ENCODE measurements around the gene HAUS3.

The HAUS3 gene

GRCh38 chr4:2286904-2287593 is 45.1 kb upstream of the HAUS3 start:
- DNase-seq (ENCODE audit: low spot score): no peak
- Histone ChIP-seq H3K4ac (ENCODE audit: low read length) (no peak overlapping the region), H3K9ac (ENCODE audit: low read depth, low read length, poor library complexity) (peak overlapping the region; percentile 35), H2BK15ac (ENCODE audit: low read length) (peak overlapping the region; percentile 97), H3K18ac (ENCODE audit: low read length) (peak overlapping the region; percentile 81), H3K27ac (replicated peaks; ENCODE audit: low read length) (no peak overlapping the region), H2AK5ac (ENCODE audit: low read depth, low read length) (no peak overlapping the region), H3K4me3 (ENCODE audit: low read length in 2 of 2) (no peak overlapping the region), H4K91ac (ENCODE audit: low read depth, low read length, poor library complexity) (no peak overlapping the region), H3K14ac (ENCODE audit: low read length) (no peak overlapping the region), H3K9me3 (replicated peaks in 1 of 2; ENCODE audit: control insufficient read depth in 2 of 2, insufficient read depth in 1 of 2, low read depth in 1 of 2, low read length in 2 of 2) (no peaks in the 10 kb centered on the region), H2BK120ac (ENCODE audit: low read depth, low read length) (no peak overlapping the region), H4K8ac (ENCODE audit: low read depth, low read length) (no peak overlapping the region), H3K23ac (ENCODE audit: low read depth, low read length, poor library complexity) (no peak overlapping the region), H3K79me1 (ENCODE audit: low read depth, low read length) (peaks cover 4% of the 10 kb centered on the region), H3K4me2 (ENCODE audit: insufficient read depth, low read length, poor library complexity, severe bottlenecking) (no peak overlapping the region), H3K27me3 (ENCODE audit: control insufficient read depth in 3 of 3, insufficient read depth in 3 of 3, low read depth in 1 of 3, low read length in 3 of 3) (peaks cover 0 to 26% (median 0%) of the 10 kb centered on the region in 3 experiments), H2AFZ (ENCODE audit: low read length) (no peak overlapping the region), H2BK12ac (ENCODE audit: low read length) (no peak overlapping the region), H2BK5ac (ENCODE audit: low read length) (no peak overlapping the region), H3K36me3 (replicated peaks in 1 of 2; ENCODE audit: control insufficient read depth in 2 of 2, insufficient read depth in 2 of 2, low read length in 2 of 2) (no peaks in the 10 kb centered on the region), H3K4me1 (ENCODE audit: control insufficient read depth in 2 of 2, insufficient read depth in 1 of 2, low read depth in 1 of 2, low read length in 2 of 2) (peaks cover 0 to 22% of the 10 kb centered on the region in 2 donors)
- WGBS, 2 donors (ENCODE audit: extremely low coverage in 2 of 2, insufficient read length in 2 of 2, insufficient replicate concordance in 1 of 2): no CpG with 5 or more reads among the region's 19 CpGs

DNA sequence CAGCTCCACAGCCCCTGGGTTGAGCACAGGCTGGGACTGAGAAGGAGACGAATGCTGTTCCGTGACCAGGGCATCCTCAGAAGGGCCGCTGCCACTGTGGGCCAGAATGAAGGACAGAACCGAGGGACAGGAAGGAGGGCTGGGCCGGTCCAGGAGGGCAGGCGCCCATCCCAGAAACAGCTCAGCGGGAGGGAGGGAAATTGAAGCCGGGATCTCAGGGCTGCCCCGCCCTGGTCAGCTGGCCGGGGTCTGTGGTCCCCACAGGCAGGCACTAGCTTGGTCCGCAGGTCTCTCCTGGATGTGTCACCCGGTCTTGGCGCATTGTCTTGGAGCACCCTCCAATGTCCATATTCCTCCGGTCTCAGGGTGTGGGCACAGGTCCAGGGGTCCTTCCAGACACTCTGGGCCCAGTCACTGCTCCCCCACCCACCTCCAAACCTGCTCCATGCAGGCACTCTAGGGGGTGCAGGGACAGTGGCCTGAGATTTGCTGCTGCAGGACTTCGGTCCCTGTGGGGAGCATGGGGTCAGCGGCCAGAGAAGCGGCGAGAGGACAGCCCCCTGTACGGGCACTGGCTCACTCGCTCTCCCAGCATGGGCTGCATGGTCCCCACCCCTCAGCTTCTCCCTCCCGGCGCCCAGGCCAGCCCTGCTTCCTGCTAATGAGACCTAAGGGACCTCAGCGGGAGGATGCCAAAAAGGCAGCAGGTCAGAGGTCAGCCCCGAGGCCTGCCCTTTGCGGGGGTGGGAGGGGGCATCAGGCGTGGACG is 43.9 kb upstream of the HAUS3 start:
- Histone ChIP-seq H3K18ac (ENCODE audit: low read length) (peak overlapping the region; percentile 84), H2AFZ (ENCODE audit: low read length) (no peak overlapping the region), H3K79me1 (ENCODE audit: low read depth, low read length) (peaks cover 2% of the 10 kb centered on the region), H4K91ac (ENCODE audit: low read depth, low read length, poor library complexity) (no peak overlapping the region), H3K36me3 (replicated peaks in 1 of 2; ENCODE audit: control insufficient read depth in 2 of 2, insufficient read depth in 2 of 2, low read length in 2 of 2) (no peaks in the 10 kb centered on the region), H2BK12ac (ENCODE audit: low read length) (peak overlapping the region; percentile 43), H2BK5ac (ENCODE audit: low read length) (peak overlapping the region; percentile 21), H3K14ac (ENCODE audit: low read length) (peak overlapping the region; percentile 75), H3K4ac (ENCODE audit: low read length) (no peak overlapping the region), H3K4me1 (ENCODE audit: control insufficient read depth in 2 of 2, insufficient read depth in 1 of 2, low read depth in 1 of 2, low read length in 2 of 2) (peaks cover 0 to 22% of the 10 kb centered on the region in 2 donors), H3K27me3 (ENCODE audit: control insufficient read depth in 3 of 3, insufficient read depth in 3 of 3, low read depth in 1 of 3, low read length in 3 of 3) (peaks cover 0 to 24% (median 0%) of the 10 kb centered on the region in 3 experiments), H3K27ac (replicated peaks; ENCODE audit: low read length) (no peak overlapping the region), H2AK5ac (ENCODE audit: low read depth, low read length) (no peak overlapping the region), H3K9ac (ENCODE audit: low read depth, low read length, poor library complexity) (peak overlapping the region; percentile 55), H4K8ac (ENCODE audit: low read depth, low read length) (no peak overlapping the region), H3K4me3 (ENCODE audit: low read length in 2 of 2) (no peak overlapping the region), H2BK120ac (ENCODE audit: low read depth, low read length) (no peak overlapping the region), H3K9me3 (replicated peaks in 1 of 2; ENCODE audit: control insufficient read depth in 2 of 2, insufficient read depth in 1 of 2, low read depth in 1 of 2, low read length in 2 of 2) (no peaks in the 10 kb centered on the region), H3K4me2 (ENCODE audit: insufficient read depth, low read length, poor library complexity, severe bottlenecking) (no peak overlapping the region), H2BK15ac (ENCODE audit: low read length) (no peak overlapping the region), H3K23ac (ENCODE audit: low read depth, low read length, poor library complexity) (peak overlapping the region; percentile 6)
- no CpG with 5 or more reads among the region's 27 CpGs for WGBS, 2 donors (ENCODE audit: extremely low coverage in 2 of 2, insufficient read length in 2 of 2, insufficient replicate concordance in 1 of 2)
- DNase-seq (ENCODE audit: low spot score): no peak

GRCh38 chr4:2284934-2285612 is 43.2 kb upstream of the HAUS3 start:
- no peak overlapping the region for H3K4me3 ChIP-seq (ENCODE audit: low read length in 2 of 2)
- peak overlapping the region; percentile 55 for H3K9ac ChIP-seq (ENCODE audit: low read depth, low read length, poor library complexity)
- no peak overlapping the region for H3K27ac ChIP-seq (replicated peaks; ENCODE audit: low read length)
- H3K27me3 ChIP-seq (ENCODE audit: control insufficient read depth in 3 of 3, insufficient read depth in 3 of 3, low read depth in 1 of 3, low read length in 3 of 3): peaks cover 0 to 21% (median 0%) of the 10 kb centered on the region in 3 experiments
- H2BK5ac ChIP-seq (ENCODE audit: low read length): no peak overlapping the region
- no peak overlapping the region for H4K91ac ChIP-seq (ENCODE audit: low read depth, low read length, poor library complexity)
- no peak overlapping the region for H2BK15ac ChIP-seq (ENCODE audit: low read length)
- WGBS, 2 donors (ENCODE audit: extremely low coverage in 2 of 2, insufficient read length in 2 of 2, insufficient replicate concordance in 1 of 2): no CpG with 5 or more reads among the region's 15 CpGs
- H3K4ac ChIP-seq (ENCODE audit: low read length): no peak overlapping the region
- peak overlapping the region; percentile 43 for H2BK12ac ChIP-seq (ENCODE audit: low read length)
- peaks cover 2% of the 10 kb centered on the region for H3K79me1 ChIP-seq (ENCODE audit: low read depth, low read length)
- no peak overlapping the region for H2BK120ac ChIP-seq (ENCODE audit: low read depth, low read length)
- H3K23ac ChIP-seq (ENCODE audit: low read depth, low read length, poor library complexity): no peak overlapping the region
- no peak overlapping the region for H3K14ac ChIP-seq (ENCODE audit: low read length)
- H3K18ac ChIP-seq (ENCODE audit: low read length): peak overlapping the region; percentile 17
- no peak overlapping the region for H3K4me2 ChIP-seq (ENCODE audit: insufficient read depth, low read length, poor library complexity, severe bottlenecking)
- H2AK5ac ChIP-seq (ENCODE audit: low read depth, low read length): no peak overlapping the region
- DNase-seq (ENCODE audit: low spot score): no peak
- H3K36me3 ChIP-seq (replicated peaks in 1 of 2; ENCODE audit: control insufficient read depth in 2 of 2, insufficient read depth in 2 of 2, low read length in 2 of 2): no peaks in the 10 kb centered on the region
- H3K9me3 ChIP-seq (replicated peaks in 1 of 2; ENCODE audit: control insufficient read depth in 2 of 2, insufficient read depth in 1 of 2, low read depth in 1 of 2, low read length in 2 of 2): no peaks in the 10 kb centered on the region
- H2AFZ ChIP-seq (ENCODE audit: low read length): no peak overlapping the region
- H3K4me1 ChIP-seq (ENCODE audit: control insufficient read depth in 2 of 2, insufficient read depth in 1 of 2, low read depth in 1 of 2, low read length in 2 of 2): peaks cover 0 to 20% of the 10 kb centered on the region in 2 donors
- H4K8ac ChIP-seq (ENCODE audit: low read depth, low read length): no peak overlapping the region

Data from neuronal stem cell (in vitro differentiated cells).